Measurements from ENCODE around the gene TMC6.
"Not testable (repeated sequence)": the region's sequence is repeated elsewhere in the genome, so short reads cannot be mapped to it uniquely, and the experiment has no call there.

TMC6 gene, protein sequence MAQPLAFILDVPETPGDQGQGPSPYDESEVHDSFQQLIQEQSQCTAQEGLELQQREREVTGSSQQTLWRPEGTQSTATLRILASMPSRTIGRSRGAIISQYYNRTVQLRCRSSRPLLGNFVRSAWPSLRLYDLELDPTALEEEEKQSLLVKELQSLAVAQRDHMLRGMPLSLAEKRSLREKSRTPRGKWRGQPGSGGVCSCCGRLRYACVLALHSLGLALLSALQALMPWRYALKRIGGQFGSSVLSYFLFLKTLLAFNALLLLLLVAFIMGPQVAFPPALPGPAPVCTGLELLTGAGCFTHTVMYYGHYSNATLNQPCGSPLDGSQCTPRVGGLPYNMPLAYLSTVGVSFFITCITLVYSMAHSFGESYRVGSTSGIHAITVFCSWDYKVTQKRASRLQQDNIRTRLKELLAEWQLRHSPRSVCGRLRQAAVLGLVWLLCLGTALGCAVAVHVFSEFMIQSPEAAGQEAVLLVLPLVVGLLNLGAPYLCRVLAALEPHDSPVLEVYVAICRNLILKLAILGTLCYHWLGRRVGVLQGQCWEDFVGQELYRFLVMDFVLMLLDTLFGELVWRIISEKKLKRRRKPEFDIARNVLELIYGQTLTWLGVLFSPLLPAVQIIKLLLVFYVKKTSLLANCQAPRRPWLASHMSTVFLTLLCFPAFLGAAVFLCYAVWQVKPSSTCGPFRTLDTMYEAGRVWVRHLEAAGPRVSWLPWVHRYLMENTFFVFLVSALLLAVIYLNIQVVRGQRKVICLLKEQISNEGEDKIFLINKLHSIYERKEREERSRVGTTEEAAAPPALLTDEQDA

DNA sequence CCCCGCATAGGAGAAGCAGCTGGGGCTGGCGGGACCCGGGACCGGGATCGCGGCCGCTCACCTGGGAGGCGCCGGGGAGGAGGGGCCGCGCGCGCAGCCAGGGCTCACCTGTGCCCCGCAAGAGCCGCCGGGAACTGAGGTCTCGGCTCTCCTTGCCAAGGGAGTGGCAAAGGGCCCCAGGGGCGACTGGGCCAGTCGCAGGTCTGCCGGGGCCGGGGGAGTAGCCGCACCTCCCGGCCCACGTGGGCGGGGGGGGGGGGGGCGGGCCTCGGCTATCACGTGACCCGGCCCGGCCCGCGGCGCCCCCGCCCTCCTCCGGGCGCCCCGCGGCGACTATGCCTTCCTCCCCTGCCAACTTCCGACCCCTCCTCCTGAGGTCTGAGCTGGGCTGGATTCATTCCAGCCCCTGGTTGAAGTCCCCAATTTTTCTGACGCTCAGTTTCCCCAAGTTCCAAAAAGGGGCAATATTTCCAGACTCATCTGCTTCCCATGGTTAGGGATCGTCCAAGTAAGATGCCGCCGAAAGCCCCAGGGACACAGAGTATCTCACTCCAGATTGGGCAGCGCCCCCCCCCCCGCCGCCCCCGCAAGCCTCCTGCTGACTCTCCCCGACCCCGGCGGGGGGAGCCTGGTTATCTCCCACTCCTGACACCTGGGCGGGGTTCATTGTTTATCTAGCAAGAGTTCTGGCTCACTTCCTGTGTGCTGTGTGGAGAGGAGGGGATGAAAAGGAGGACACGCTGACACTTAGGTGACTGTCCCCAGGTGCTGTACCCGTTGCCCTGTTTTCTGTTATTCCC, at the start of gene TMC6:
TMC6 (minus strand) TSS at position 205 of the 800 bp plus-strand sequence. CDS start 1,923 bp downstream, outside the sequence.
- DNase-seq = peak; percentile 32

DNA sequence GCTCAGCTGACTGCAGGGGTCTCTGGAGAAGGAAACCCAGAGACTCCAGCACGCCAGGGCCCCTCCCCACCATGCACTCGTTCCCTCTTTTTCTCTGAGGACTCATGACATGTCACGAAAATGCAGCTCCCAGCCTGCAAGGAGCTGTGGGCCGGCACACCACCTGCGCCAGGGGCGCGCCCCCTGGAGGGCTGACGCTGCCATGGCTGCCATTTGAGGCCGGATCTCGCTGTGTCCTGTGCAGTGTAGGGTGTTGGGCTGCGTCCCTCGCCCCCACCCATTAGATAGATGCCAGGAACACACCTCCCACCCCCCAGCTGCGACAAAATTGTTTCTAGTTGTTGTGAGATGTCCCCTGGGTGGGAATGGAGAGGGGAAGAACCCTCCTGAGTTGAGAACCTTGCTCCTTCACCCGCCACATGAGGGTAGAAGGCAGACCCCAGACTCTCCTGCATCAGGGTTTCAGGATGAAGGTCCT, 48.0 kb upstream of the TMC6 start:
- peak; percentile 28 for DNase-seq

DNA sequence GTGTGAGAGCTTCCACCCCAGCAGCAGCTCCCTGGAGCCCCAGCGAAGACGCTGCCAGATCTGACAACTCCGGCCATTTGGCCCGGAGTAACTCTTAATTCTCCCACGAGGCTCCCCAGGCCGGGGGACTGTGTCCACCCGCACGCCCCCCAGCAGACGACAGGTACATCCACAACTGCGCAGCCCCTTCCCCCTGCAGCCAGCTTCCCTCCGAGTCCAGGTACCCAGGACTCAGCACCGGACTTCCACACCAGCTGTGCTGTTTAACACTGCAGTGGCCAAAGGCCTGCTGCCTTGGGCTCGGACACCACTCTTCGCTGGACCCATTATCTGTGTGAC, 47.1 kb upstream of the TMC6 start:
- no peak for DNase-seq

DNA sequence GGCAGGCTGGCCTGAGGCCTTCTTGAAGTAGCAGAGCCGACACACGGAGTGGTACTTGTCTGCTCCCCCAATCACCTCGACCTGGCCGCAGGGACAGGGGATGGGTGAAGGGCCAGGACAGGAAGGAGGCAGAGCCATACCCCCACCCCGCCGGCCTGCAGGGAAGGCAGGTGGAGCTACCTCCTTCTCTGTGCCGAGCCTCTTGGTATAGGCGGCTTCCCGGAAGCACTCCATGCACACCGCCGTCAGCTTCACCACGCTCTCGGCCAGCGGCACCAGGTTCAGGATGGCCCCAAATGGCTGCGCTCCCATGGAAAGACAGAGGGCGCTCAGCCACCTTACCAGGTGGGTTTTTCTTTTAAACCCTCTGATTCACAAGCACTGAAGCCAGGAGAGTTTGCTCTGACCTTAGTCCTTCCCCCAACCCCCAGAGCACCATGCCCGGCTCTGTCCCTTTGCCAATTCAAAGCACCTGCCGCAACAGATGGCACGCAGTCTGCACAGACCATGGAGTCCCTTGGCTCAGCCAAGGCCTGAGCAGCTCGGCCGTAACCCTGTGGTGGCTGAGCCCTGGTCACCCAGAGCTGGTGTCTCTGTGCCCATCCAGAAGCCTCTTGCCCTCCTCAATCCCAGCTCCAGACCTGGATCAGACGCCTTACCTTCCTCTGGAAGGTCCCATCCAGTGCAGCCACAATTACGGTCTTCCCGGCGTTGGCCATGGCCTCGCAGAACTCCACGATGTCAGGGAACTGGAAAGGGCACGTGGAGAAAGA, 46.5 kb upstream of the TMC6 start:
- DNase-seq = no peak

DNA sequence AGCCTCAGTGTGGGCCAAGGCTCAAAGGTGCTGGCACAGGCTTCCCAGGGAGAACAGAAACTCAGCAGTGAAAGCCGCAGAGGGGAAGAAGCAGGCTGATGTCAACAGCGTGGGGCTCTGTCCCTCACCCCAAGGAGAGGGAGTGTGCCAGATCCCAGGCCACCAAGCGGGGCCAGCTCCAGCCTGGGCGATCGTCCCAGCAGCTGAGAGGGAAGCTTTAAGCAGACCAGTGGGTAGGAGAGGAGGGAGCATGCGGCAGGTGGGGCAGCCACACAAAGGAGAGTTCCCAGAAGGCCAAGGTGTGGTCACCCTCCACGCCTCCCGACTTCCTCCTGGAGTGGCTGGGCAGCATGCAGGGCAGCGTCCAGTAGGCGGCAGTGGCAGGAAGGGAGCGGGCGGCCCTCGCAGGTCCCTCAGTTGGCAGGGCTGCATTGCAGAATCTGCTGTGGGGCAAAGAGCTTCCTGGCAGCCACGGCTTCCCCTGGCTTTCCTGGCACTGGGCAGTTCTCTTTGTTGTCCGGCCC, 45.9 kb upstream of the TMC6 start:
- DNase-seq = no peak

DNA sequence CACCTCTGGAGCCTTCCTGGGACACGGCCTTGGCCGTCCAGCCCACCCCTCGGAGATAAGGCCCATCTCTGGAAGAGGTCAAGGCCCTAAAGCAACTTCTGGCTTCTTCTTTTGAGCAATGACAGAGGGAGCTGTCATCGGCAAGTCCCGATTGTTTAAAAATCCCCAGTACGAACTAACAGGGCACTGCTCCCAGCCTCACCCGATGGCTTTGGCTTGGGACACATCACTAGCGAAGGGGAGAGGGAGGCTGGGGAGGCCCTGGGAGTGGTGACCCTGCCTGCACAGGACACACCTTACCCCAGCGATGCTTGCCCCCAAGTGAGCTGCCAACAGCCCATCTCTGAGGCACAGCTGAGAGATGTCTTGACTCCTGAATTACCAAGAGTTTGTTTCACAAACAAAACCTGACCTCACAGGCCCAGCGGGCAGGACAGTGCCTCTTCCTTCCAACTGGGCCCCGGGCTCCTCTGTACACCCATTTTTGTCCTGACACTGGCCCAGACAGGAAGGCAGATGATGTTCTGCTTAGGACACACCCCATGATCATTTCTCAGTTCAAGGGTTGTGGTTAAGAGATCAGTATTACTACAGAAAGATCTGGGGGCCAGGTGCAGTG, 44.7 kb upstream of the TMC6 start:
- DNase-seq = no peak

DNA sequence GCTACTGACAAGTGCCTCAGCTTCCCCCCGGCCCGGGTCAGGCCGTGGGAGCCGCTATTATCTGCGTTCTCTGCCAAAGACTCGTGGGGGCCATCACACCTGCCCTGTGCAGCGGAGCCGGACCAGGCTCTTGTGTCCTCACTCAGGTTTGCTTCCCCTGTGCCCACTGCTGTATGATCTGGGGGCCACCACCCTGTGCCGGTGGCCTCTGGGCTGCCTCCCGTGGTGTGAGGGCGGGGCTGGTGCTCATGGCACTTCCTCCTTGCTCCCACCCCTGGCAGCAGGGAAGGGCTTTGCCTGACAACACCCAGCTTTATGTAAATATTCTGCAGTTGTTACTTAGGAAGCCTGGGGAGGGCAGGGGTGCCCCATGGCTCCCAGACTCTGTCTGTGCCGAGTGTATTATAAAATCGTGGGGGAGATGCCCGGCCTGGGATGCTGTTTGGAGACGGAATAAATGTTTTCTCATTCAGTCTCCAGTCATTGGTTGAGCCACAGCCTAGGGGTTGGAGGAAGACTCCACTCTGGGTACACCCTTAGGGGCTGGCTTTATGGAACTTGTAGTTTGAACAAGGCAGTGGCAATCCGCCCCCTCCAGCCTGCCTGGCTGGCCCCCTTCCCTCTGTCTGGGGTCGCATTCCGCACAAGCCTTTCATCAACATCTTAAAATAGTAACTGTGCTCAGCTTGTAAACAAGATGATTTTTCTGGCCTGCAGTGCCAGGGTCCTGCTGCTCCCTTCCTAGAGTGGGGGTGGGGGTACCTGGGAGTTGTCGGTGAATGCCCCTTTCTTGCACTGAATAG, 43.9 kb upstream of the TMC6 start:
- DNase-seq = no peak

DNA sequence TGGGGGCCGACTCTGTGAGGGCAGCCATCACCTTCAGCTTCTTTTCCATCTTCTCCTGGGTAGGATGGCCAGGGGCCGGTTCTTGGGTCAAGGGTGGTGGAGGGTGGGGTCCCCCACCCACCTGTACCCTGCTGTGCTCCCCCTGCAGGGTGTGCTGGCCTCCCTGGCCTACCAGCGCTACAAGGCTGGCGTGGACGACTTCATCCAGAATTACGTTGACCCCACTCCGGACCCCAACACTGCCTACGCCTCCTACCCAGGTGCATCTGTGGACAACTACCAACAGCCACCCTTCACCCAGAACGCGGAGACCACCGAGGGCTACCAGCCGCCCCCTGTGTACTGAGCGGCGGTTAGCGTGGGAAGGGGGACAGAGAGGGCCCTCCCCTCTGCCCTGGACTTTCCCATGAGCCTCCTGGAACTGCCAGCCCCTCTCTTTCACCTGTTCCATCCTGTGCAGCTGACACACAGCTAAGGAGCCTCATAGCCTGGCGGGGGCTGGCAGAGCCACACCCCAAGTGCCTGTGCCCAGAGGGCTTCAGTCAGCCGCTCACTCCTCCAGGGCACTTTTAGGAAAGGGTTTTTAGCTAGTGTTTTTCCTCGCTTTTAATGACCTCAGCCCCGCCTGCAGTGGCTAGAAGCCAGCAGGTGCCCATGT, 43.2 kb upstream of the TMC6 start:
- DNase-seq = not testable (repeated sequence)

DNA sequence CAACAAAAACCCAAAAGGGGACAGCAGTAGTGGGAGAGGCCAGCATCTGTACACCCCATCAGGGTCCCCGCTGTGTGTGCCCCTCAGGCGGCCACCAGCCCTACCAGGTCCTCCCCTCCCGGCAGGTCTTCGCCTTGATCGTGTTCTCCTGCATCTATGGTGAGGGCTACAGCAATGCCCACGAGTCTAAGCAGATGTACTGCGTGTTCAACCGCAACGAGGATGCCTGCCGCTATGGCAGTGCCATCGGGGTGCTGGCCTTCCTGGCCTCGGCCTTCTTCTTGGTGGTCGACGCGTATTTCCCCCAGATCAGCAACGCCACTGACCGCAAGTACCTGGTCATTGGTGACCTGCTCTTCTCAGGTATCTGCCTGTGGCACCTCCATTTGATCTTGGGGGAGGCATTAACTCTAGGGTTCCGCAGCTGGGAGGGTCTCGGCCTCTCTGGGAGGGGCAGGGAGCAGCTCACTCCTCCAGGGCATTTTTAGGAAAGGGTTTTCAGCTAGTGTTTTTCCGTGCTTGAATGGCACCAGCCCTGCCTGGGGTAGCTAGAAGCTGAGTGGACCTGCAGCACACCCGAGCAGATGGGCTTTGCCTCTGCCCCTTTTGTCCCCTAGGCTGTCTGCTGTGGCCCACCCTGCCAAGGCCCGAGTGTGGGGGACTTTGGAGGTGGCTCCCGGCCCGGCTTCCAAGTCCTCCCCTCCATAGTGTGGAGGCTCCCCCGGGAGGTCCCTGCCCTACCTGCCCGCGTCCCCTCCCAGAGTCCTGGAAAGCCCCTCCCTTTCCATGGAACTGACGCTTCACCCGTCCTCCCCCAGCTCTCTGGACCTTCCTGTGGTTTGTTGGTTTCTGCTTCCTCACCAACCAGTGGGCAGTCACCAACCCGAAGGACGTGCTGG, 42.4 kb upstream of the TMC6 start:
- DNase-seq = no peak

DNA sequence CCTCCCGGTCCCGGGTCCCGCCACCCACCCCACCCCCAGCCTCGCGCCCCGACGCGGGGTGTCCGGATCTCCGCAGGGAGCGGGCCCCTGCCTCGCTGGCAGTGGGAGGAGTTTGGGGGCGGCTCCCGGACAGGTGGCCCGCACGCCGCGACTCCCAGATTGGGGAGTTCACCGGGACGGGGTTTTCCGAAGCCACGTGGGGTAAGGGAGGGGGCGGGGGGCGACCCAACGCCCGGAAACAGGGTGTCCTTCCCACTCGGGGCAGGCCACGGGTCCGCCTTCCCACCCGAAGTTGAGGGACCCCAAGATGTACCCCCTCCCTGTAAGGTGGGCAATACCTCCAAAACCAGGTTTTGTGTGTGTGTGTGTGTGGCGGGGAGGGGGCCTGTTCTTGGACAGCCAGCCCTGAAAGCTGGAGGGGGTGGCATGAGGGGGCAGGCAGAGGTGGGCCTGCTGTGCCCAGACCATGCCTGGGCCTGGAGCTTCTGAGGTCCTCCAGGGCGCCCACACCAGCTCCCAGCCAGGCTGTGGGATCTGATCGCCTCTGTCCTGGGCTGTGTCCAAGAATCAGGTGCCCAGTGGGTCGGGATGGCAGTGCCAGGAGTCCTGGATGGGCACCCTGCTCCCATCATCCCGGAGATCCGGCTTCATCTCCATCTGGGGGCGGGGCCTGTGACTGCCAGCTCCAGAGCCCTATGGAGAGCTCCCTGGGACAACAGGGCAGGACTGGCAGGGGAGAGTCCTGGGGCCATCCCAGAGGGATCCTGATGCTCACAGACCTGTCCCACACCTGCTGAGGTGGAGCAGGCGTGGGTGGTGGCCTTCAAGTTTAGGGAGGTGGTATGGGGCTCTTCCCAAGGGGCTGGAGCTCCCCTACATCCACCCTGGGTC, 40.6 kb upstream of the TMC6 start:
- DNase-seq = no peak

DNA sequence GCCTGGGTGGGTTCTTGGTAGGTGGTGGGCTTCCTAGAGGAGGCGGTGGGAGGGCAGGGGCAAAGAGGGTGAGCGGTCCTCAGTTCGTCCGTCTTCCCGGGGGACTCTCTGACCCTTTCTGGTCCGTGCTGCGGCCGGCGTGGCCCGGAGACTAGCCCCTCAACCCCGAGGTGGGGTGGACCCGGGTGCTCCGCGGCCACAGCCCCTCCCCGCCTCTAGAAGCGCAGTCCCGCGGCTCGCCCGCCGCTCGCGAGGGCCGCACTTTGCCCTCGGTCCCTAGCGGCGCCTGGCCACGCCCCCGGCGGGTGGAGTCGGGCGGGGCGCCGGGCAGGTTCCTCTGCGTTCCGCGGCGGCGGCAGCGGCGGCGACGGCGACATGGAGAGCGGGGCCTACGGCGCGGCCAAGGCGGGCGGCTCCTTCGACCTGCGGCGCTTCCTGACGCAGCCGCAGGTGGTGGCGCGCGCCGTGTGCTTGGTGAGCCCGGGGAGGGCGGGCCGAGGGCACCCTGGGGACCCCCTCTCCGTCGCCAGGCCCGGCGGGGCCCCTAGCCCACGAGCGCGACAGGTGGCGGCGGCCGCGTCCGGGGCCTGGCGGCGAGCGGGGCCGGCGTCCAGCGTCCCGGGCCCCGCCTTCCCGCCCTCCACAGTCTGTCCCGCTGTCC, 39.8 kb upstream of the TMC6 start, which contains the start of gene SYNGR2:
SYNGR2 (plus strand) TSS at position 340 of the 661 bp plus-strand sequence; CDS start at position 376, 36 bp downstream.
- peak; percentile 85 for DNase-seq

DNA sequence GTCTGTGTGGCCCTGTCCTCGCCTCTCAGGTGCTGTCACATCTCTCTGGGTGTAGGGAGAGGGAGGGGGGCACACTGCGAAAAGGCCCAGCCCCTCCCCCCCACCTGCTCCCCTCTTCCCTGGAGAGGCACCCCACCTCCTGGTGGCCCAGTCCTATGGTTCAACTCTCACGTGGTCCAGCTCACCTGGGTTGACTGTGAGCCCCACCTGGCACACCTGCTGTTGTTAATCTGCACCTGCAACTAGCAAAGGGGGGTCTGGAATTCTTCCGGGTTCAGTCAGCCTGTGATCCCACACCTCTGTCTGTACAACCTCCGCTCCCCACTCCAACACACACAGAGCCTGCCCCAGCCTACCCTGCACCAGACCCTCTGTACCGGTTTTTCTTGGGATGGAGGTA, 37.9 kb upstream of the TMC6 start:
- no peak for DNase-seq

DNA sequence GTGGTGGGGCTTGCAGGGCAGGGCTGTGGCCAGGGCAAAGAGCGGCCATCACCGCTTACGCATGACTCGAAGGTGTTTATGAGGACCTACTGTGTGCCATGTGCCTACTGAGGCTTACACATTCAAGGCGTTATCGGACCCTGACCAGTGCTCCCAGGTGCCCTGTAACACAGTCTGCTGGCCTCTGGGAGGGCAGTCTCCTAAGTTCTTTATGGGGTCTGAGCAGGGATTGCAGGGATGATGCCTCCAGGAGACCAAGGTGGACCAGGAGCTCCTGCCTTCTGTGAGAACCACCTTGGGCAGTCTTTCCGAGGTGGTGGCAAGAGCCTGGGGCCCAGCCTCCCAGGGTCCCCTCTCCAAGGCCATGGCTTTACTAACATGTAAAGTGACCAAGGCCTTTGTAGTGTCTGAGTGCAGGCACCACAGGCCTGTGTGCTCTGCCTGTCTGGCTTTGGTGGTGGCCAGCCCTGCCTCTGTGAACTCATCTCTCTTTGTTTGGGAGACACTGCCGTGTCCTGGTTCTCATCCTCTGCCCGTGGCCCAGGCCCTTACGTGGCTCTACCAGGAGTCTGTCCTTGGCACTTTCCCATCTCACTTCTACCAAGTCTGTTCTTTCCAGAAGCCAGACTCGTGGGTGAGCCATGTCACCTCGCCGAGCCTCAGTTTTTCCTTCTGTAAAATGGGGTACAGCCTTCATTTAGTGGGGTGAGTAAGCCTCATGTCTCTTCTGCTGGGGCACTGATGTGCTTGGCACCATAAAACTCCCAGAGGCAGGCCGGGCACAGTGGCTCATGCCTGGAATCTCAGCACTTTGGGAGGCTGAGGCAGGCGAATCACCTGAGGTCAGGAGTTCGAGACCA, 36.4 kb upstream of the TMC6 start:
- DNase-seq = no peak

DNA sequence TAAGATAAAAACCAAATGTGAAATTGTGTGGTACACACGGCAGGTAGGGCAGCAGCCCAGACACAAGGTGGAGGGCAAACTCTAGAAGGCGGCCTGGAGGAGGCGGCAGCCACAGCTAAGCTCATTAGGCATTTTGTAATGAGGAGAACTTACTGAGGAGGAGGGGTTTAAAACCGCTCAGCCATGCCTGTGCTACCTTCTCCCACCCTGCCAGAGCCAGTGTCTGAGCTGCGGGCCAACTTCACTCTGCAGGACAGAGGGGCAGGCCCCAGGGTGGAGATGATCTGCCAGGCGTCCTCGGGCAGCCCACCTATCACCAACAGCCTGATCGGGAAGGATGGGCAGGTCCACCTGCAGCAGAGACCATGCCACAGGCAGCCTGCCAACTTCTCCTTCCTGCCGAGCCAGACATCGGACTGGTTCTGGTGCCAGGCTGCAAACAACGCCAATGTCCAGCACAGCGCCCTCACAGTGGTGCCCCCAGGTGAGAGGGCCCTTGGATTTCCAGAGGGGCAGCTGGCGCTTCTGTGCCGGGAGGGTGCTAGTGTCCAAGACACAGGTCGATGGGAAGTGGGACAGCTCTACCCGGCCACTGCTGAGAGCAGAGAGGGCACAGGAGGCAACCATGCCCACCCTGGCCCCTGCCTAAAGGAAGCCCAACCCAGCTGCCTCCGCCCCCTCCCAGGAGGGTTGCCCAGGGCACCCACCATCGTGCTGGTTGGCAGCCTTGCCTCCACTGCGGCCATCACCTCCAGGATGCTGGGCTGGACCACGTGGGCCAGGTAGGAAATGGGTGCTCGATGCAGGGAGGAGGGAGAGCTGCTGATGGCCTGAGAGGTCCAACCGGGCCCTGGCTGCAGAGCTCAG, 35.6 kb upstream of the TMC6 start:
- DNase-seq = no peak

DNA sequence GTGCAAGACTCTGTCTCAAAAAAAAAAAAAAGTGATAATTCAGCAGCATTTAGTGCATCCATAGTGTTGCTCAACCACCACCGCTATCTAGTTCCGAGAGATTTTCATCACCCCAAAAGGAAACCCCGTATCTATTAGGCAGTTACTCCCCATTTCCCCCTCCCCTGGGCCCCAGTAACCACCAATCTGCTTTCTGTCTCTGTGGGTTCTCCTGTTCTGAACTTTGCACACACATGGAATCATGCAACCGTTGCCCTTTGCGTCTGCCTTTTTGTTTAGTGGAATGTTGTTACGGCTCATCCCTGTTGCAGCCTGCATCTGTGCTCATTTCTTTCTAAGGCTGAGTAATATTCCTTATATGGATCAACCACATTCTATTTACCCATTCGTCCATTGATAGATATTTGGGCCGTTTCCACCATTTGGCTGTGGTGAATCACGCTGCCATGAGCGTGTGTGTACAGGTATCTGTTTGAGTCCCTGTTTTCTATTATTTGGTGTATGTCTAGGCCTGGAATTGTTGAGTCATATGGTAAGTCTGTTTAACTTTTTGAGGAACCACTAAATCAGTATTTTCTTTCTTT, 31.1 kb upstream of the TMC6 start:
- no peak for DNase-seq

Measured in NCI-H1436 (cell line).